Head of caudate nucleus (tissue), 42 donors: ENCODE data around the gene DSN1.

ENCODE experiments used
- DNase-seq, 42 donors: peaks; one replicate each; pipeline versions ENCODE4 v3.0.0 to v3.0.0-alpha.2; 2020 to 2021; ENCODE audit warnings: mixed read lengths in 7 of 42
- intact Hi-C: fragments of 100-400 bp; cut with DNase I; formaldehyde crosslinking; loops from one replicate; pipeline ENCODE4 v1.15.0; 2022

The DSN1 gene

GRCh38 chr20:36720510-36720909, 53.1 kb downstream of the DSN1 start:
- DNase-seq: peak in 12 of 42 donors; percentile 16 to 52 (median 24)
- intact Hi-C loops: no loop called here

DNA sequence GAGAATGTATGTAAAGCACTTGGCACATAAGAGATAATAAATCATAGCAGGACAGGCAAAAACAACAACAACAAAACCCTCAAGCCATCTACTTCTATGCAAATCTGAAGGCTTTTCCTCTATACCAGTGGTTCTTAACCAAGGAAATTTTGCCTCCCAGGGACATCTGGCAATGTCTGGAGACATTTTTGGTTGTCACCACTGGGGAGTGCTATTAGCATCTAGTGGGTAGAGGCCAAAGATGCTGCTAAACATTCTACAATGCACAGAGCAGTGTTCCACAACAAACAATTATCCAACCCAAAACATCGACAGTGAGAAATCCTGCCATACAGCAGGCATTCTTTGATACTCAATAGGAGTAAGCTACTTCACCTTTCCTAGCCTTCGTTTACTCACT, 55.9 kb downstream of the DSN1 start:
- intact Hi-C loops: no loop called here
- peak in 26 of 42 donors; percentile 9 to 76 (median 38) for DNase-seq

- intact Hi-C loops: no loop called here
- DNase-seq: no peak
Observed at GRCh38 chr20:36717021-36717420, 56.5 kb downstream of the DSN1 start.

DNA sequence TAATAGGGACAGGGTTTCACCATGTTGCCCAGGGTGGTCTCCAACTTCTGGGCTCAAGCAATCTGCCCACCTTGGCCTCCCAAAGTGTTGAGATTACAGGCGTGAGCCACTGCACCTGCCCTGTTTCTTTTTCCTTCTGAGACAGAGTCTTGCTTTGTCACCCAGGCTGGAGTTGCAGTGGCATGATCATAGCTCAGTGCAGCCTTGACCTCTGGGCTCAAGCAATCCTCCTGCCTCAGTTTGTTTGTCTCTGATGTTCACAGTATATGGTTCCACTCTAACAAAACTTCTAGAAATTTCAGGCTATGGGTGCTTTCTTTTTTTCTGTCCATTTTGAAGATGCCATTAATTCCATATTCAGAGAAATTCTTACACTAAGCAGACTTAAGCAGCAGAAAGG, 60.8 kb downstream of the DSN1 start:
- intact Hi-C loops: no loop called here
- no peak for DNase-seq

DNA sequence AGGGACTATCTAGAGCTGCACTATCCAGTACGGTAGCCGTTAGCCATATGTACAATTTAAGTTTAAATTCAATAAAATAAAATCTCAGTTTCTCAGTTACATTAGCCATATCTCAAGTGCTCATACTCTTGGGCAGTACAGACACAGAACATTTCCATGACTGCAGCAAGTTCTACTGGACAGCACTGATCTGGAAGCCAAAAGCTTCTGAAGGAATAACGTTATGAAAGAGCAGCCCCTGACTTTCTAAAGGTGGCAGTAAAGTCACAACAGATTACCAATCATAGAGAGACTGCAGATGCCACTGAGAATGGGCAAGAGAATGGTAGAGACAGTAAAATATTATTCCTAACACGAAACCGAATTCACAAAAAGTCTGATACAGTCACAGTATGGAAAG, 64.4 kb downstream of the DSN1 start:
- intact Hi-C loops: no loop called here

DNA sequence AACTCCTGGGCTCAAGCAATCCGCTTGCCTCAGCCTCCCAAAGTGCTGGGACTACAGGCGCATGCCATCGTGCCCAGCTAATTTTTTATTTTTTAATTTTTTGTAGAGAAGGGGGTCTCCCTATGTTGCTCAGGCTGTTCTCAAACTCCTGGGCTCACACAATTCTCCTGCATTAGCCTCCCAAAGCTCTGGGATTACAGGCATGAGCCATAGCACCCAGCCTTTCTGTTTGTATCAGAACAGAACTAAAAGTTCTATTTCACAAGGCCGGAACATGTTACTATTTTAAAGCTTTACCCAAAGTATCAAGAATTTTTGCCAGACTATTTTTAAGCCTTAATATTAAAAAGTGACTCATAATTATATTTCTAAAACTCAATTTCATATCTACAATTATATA, 70.0 kb downstream of the DSN1 start:
- peak in 3 of 42 donors; percentile 6 to 40 (median 12) for DNase-seq
- intact Hi-C loops: no loop called here

More for the DNA sequence above, 64.4 kb downstream of the DSN1 start:
- no peak for DNase-seq
